ENCODE measurements around the gene CTRB1. TPM values are rescaled to one million over a fixed set of nuclear protein-coding genes. Genes with fewer than 3 reads are reported as not detected.

The CTRB1 gene
- total and polyA plus RNA-seq, 2 of the 13 experiments (the other 11 are each of a cell fraction or from before 2014, with no cell fraction given) = not detected

DNA sequence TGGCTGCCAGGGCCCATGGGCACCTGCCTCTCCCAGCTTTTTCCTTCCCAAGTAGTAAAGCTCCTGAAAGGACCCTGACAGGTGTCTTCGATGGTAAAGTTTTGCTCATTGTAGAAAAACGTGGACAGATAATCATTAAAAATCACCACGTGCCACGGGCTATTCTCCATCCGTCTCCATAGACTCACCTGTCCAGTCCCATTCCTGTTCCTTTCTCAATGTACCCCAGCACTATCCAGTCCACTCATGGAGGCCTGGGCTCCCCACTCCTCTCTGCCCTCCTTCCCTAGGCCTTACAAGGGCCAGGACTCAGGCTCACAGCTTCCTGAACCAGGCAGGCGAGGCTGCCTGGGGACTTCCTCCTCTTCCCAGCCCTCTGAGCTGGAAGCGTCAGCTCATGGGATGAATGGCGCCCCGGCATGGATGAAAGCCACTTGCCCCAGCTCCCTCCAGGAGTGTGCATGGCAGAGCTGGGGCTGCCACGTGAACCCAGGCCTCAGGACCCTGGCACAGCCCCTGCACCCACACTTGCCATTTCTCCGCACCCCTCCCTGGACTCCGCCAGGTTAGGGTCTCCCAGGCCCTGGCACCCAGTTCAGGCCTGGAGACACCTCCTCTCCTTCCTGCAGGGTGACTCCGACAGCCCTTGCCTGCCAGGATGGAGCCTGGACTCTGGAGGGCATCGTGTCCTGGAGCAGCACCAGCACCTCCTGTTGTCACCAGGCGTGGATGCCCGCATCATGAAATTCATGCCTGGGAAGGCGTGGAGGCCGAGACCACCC, 8.8 kb downstream of the CTRB1 start (continued):
- no peak for TF ChIP-seq AKNA (CRISPR knock-in tag; IDR thresholded peaks at IDR 0.05; ENCODE audit: borderline replicate concordance)
- no peak for TF ChIP-seq HIVEP1 (CRISPR knock-in tag; IDR thresholded peaks at IDR 0.05)
- 0 out of 2 replicates have a peak, but pooled peaks have one; percentile 31 for TF ChIP-seq ZNF792 (CRISPR knock-in tag; IDR thresholded peaks at IDR 0.05)
- no peak for TF ChIP-seq ZNF570 (CRISPR knock-in tag; IDR thresholded peaks at IDR 0.05; ENCODE audit: borderline replicate concordance)
- TF ChIP-seq, protein P1, sequence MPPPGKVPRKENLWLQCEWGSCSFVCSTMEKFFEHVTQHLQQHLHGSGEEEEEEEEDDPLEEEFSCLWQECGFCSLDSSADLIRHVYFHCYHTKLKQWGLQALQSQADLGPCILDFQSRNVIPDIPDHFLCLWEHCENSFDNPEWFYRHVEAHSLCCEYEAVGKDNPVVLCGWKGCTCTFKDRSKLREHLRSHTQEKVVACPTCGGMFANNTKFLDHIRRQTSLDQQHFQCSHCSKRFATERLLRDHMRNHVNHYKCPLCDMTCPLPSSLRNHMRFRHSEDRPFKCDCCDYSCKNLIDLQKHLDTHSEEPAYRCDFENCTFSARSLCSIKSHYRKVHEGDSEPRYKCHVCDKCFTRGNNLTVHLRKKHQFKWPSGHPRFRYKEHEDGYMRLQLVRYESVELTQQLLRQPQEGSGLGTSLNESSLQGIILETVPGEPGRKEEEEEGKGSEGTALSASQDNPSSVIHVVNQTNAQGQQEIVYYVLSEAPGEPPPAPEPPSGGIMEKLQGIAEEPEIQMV (CRISPR knock-in tag; IDR thresholded peaks at IDR 0.05; ENCODE audit: low read depth) = no peak
- no peak for TF ChIP-seq KLF16 (CRISPR knock-in tag; IDR thresholded peaks at IDR 0.05)
- TF ChIP-seq CCAR2 (optimal IDR thresholded peaks at IDR 0.05; ENCODE audit: low read depth, low read length) = no peak
- no peak for TF ChIP-seq ZNF709 (CRISPR knock-in tag; IDR thresholded peaks at IDR 0.05)
- no peak for TF ChIP-seq HDAC1 (CRISPR knock-in tag; IDR thresholded peaks at IDR 0.05)
- TF ChIP-seq, protein P2, sequence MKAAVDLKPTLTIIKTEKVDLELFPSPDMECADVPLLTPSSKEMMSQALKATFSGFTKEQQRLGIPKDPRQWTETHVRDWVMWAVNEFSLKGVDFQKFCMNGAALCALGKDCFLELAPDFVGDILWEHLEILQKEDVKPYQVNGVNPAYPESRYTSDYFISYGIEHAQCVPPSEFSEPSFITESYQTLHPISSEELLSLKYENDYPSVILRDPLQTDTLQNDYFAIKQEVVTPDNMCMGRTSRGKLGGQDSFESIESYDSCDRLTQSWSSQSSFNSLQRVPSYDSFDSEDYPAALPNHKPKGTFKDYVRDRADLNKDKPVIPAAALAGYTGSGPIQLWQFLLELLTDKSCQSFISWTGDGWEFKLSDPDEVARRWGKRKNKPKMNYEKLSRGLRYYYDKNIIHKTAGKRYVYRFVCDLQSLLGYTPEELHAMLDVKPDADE (CRISPR knock-in tag; IDR thresholded peaks at IDR 0.05) = no peak
- peak; percentile 4; the same call in 1 of the 2 replicates for TF ChIP-seq POLR2AphosphoS5 (IDR thresholded peaks at IDR 0.05; ENCODE audit: low read depth, low read length)
- TF ChIP-seq NFYB (CRISPR knock-in tag; IDR thresholded peaks at IDR 0.05) = no peak
- no peak for TF ChIP-seq SP1 (IDR thresholded peaks at IDR 0.05)
- TF ChIP-seq SP1 (CRISPR knock-in tag; IDR thresholded peaks at IDR 0.05) = no peak; the same call in 1 of the 2 replicates
- no peak for TF ChIP-seq TRIM22 (IDR thresholded peaks at IDR 0.05)
- TF ChIP-seq, protein P3, sequence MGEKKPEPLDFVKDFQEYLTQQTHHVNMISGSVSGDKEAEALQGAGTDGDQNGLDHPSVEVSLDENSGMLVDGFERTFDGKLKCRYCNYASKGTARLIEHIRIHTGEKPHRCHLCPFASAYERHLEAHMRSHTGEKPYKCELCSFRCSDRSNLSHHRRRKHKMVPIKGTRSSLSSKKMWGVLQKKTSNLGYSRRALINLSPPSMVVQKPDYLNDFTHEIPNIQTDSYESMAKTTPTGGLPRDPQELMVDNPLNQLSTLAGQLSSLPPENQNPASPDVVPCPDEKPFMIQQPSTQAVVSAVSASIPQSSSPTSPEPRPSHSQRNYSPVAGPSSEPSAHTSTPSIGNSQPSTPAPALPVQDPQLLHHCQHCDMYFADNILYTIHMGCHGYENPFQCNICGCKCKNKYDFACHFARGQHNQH (CRISPR knock-in tag; IDR thresholded peaks at IDR 0.05) = peak; percentile 2; the same call in 1 of the 2 replicates
- no peak for TF ChIP-seq RARG (CRISPR knock-in tag; IDR thresholded peaks at IDR 0.05; ENCODE audit: low read depth)
